HEK293T (cell line): ENCODE results near the gene SLC1A1.

Experiments used
- ARNT ChIP-seq: fragments of 450-650 bp; IDR thresholded peaks from 2 replicates; pipeline ENCODE4 v1.6.1; 2017; ENCODE audit warnings: mild to moderate bottlenecking
- BHLHE40 ChIP-seq: fragments of 450-650 bp; IDR thresholded peaks from 2 replicates; pipeline ENCODE4 v1.6.1; 2016; ENCODE audit warnings: mild to moderate bottlenecking, moderate library complexity, borderline replicate concordance
- FOXK2 ChIP-seq: fragments of 450-650 bp; IDR thresholded peaks from 2 replicates; pipeline ENCODE4 v1.6.1; 2016; ENCODE audit warnings: mild to moderate bottlenecking
- FOXM1 ChIP-seq: fragments of 450-650 bp; IDR thresholded peaks from 2 replicates; pipeline ENCODE4 v1.6.1; 2017; ENCODE audit warnings: mild to moderate bottlenecking, borderline replicate concordance
- HDGF ChIP-seq: fragments of 450-650 bp; IDR thresholded peaks from 2 replicates; pipeline ENCODE4 v1.6.1; 2017; ENCODE audit warnings: antibody characterized with exemption, borderline replicate concordance
- LEF1 ChIP-seq: fragments of 450-650 bp; IDR thresholded peaks from 2 replicates; pipeline ENCODE4 v1.6.1; 2017; ENCODE audit warnings: mild to moderate bottlenecking, borderline replicate concordance
- NFRKB ChIP-seq: fragments of 450-650 bp; IDR thresholded peaks from 2 replicates; pipeline ENCODE4 v1.6.1; 2016; ENCODE audit warnings: mild to moderate bottlenecking, moderate library complexity
- PKNOX1 ChIP-seq: fragments of 450-650 bp; IDR thresholded peaks from 2 replicates; pipeline ENCODE4 v1.6.1; 2016
- ZNF384 ChIP-seq: fragments of 450-650 bp; IDR thresholded peaks from 2 replicates; pipeline ENCODE4 v1.6.1; 2016

GRCh38 chr9:4509590-4509984 is 19.3 kb downstream of the SLC1A1 start:
- no peak for TF ChIP-seq HDGF
- TF ChIP-seq ZNF384: no peak
- no peak for TF ChIP-seq PKNOX1
- no peak for TF ChIP-seq NFRKB
- TF ChIP-seq FOXK2: no peak
- TF ChIP-seq BHLHE40: no peak
- no peak for TF ChIP-seq ARNT
- TF ChIP-seq FOXM1: no peak
- TF ChIP-seq LEF1: no peak
